ENCODE data around the gene SP100.

GRCh38 chr2:230410861-230411569 is 5.0 kb upstream of the SP100 start:
- TF ChIP-seq, protein P1, sequence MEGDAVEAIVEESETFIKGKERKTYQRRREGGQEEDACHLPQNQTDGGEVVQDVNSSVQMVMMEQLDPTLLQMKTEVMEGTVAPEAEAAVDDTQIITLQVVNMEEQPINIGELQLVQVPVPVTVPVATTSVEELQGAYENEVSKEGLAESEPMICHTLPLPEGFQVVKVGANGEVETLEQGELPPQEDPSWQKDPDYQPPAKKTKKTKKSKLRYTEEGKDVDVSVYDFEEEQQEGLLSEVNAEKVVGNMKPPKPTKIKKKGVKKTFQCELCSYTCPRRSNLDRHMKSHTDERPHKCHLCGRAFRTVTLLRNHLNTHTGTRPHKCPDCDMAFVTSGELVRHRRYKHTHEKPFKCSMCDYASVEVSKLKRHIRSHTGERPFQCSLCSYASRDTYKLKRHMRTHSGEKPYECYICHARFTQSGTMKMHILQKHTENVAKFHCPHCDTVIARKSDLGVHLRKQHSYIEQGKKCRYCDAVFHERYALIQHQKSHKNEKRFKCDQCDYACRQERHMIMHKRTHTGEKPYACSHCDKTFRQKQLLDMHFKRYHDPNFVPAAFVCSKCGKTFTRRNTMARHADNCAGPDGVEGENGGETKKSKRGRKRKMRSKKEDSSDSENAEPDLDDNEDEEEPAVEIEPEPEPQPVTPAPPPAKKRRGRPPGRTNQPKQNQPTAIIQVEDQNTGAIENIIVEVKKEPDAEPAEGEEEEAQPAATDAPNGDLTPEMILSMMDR (IDR thresholded peaks at IDR 0.05) = no peak
- TF ChIP-seq POLR2A (IDR thresholded peaks at IDR 0.05) (no peak), POLR2AphosphoS5 (IDR thresholded peaks at IDR 0.05) (no peak)

Data from gastroesophageal sphincter (tissue), 3 donors.